Choroid plexus epithelial cell (primary cell): ENCODE results near the gene GRIK1.

ENCODE experiments used
- DNase-seq: peaks from one replicate; pipeline ENCODE4 v3.0.0-alpha.2; 2010; ENCODE audit warnings: low read depth
- H3K4me3 ChIP-seq: 2 replicates; pipeline ENCODE4 v1.5.1; 2011; ENCODE audit warnings: low read depth, mild to moderate bottlenecking, control low read depth, low read length, moderate library complexity
- TF ChIP-seq, protein P1 (sequence below): conservative IDR thresholded peaks from 2 replicates; pipeline ENCODE4 v1.5.1; 2011; ENCODE audit warnings: low read depth, mild to moderate bottlenecking, control low read depth, inconsistent platforms, low read length, moderate library complexity

Gene GRIK1

DNA sequence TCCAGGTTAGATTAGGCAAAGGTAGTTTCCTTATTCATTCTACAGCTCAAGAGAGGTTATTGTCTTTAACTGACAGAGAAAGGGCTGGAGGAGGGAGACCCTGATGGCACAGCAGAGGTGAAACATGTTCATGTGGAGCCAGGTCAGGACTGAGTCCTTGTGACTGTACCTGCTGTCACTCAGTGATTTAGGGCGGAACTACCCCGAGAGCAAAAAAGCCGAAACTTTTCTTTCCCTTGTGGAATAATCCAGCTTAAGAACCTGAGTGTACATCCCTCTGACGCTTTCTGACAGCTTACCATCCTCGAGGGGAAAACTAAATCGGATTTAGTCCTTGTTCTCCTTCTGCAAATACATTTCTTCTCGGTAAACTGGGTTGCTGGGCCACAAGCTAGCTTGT lies 367.8 kb downstream of the GRIK1 start:
- TF ChIP-seq, protein P1, sequence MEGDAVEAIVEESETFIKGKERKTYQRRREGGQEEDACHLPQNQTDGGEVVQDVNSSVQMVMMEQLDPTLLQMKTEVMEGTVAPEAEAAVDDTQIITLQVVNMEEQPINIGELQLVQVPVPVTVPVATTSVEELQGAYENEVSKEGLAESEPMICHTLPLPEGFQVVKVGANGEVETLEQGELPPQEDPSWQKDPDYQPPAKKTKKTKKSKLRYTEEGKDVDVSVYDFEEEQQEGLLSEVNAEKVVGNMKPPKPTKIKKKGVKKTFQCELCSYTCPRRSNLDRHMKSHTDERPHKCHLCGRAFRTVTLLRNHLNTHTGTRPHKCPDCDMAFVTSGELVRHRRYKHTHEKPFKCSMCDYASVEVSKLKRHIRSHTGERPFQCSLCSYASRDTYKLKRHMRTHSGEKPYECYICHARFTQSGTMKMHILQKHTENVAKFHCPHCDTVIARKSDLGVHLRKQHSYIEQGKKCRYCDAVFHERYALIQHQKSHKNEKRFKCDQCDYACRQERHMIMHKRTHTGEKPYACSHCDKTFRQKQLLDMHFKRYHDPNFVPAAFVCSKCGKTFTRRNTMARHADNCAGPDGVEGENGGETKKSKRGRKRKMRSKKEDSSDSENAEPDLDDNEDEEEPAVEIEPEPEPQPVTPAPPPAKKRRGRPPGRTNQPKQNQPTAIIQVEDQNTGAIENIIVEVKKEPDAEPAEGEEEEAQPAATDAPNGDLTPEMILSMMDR: no peak
- H3K4me3 ChIP-seq: no peak overlapping the region
- DNase-seq: no peak

DNA sequence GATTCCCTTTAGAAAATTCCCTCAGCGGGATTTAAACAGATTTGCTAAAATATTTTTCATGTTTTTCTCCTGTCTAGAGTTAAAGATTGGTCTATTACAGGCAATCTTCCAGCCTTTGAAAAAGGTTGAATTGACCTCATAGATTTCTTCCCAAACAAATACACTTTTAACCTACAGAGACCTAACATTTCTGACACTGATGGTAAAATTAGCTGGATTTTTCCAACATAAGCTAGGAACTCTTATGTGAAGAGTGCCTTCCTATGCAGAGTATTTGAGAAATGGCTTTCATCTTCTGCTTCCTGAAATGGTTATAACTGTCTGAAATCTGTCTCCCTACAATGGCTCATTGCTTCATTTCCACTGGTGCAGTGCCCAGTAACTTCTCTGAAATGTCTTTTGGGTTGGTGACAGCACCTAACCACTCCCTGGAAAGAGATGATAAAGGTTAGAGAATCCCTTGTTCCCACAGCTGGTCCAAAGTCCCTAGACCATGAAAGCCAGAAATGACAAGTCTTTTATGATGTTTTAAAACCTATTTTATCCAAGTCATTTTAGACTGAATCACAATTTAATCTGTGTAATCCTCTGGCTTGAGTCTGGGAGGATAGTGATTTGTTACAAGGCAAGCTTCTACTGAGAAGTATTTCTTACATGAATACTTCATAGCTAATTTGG lies 371.6 kb downstream of the GRIK1 start:
- TF ChIP-seq, protein P1: no peak
- no peak for DNase-seq

DNA sequence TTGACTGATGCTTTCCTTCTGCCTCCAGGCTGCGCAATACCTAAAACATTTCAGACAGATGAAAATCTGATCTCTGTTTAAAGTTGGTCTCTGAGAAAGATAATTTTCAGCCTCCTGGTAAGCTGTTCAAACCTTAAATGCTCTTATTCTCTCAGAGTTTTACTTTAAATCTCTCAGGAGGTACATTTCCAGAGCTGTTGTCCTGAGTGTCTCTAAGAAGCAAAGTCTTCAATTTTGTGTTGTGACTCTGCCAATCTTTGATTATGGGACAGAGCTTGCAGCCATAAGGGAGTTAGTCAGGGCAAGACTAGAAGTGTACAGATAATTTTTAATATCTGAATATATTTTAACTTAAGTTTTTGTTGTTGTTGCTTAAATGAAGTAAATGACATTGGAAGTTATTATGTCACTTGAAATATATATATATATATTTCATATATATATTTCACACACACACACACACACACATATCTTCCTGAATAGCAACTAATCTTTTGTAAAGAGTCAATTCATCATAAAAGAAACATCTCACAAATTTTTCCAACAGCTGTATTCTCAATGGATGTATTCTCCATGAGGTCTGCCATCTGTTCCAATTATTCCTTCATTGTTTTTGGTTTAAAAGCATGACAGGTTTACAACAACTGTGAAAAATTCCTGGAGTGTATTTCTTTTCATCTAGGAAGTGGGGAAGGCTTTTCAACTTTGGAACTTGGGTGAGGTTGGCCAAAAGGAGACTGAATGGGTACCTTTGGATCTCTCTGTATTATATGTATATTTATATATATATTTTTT lies 381.7 kb downstream of the GRIK1 start:
- no peak overlapping the region for H3K4me3 ChIP-seq
- no peak for DNase-seq
- TF ChIP-seq, protein P1: no peak

More for the DNA sequence above, 371.6 kb downstream of the GRIK1 start:
- no peak overlapping the region for H3K4me3 ChIP-seq

DNA sequence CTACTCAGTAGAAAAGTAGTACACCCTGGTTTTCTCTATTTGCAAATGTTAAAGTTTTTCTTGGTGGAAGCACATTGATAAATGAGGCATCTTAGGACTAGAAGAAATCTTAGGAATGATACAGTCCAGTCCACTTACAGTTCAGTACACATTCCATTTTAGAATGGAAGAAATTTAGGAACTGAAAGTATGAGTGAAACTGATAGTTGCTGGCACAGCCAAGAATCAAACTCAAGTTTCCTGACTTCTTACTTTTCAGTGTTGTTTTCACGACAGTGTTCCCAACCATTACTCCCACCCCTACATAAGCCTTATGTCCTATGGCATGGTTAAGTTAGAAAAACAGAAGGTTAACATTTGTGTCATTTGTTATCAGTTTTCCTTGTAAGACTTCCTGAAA lies 382.6 kb downstream of the GRIK1 start:
- TF ChIP-seq, protein P1: no peak
- DNase-seq: peak; percentile 26
- H3K4me3 ChIP-seq: no peak overlapping the region

DNA sequence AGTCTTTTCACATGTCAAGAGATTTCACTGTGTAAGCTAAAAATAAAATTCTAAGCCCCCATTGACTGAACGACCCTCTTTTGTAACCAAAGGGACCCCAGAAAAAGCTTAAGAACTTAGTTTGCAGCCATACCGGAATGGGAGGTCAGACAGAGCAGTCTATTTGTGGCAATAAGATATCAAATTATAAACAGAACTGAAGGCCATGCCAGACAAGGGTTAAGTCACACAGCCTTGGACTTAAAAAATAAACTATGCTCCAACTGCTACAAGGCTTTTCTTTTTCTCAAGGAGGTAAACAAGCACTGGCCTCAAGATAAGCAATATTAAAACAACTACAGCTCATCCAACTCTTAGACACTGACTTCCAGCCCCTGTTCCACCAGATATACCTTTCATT lies 384.2 kb downstream of the GRIK1 start:
- DNase-seq: no peak
- TF ChIP-seq, protein P1: no peak
- H3K4me3 ChIP-seq: no peak overlapping the region

DNA sequence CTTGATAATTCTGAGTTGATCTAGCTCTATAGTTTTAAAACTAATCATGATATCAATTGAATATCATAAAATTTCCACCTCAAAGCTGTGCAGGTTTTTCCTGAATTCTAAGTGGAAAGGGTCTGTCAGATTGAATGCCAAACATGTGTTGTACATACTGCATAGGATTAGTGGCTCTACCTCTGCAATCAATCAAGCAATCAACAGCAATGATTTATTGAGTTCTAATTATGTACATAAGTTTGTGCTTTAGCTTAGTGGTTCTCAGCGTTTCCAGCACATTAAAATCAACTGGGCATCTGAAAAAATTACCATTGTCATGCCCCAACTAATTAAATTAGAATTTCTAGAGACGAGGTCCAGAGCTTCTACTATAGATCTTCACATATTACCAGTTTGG lies 389.6 kb downstream of the GRIK1 start:
- no peak for DNase-seq
- no peak overlapping the region for H3K4me3 ChIP-seq
- TF ChIP-seq, protein P1: no peak
